CD4-positive, alpha-beta T cell (primary cell): ENCODE data around the gene GRIA1. TPM values are rescaled to one million over a fixed set of nuclear protein-coding genes. Genes with fewer than 3 reads are reported as not detected.

Experiments used
- ATAC-seq: fragments of 200-7000 bp; cut with Tn5 transposase; one replicate; pipeline ENCODE4 v1.10.0; 2022; ENCODE audit warnings: mild to moderate bottlenecking; ENCODE audit not compliant: poor library complexity
- CTCF ChIA-PET: fragments of 350-600 bp; sonication (Branson Sonifier 250); formaldehyde crosslinking; loops from one replicate; lab custom pipeline; 2021; ENCODE audit warnings: antibody characterized with exemption, inconsistent platforms; lab: Charles Lee
- POLR2A ChIA-PET: fragments of 350-600 bp; sonication (Branson Sonifier 250); formaldehyde crosslinking; loops from one replicate; lab custom pipeline; 2021; ENCODE audit warnings: antibody characterized with exemption, inconsistent platforms; lab: Charles Lee
- DNase-seq, 14 experiments: peaks; one replicate each; pipeline ENCODE4 v3.0.0-alpha.2; 2013 to 2020; ENCODE audit warnings: mixed read lengths in 2 of 14
- H3K27ac ChIP-seq, 2 donors: one replicate each; pipeline versions ENCODE4 v1.5.1 to v1.7.0; 2013; ENCODE audit warnings: low read length in 2 of 2, low read depth in 1 of 2, mild to moderate bottlenecking in 1 of 2
- H3K27me3 ChIP-seq, 2 experiments: 1 replicate in 1 of 2; 2 replicates in 1 of 2; pipeline versions ENCODE4 v1.6.1 to v1.7.0; 2013; ENCODE audit warnings: low read length in 2 of 2, control low read depth in 1 of 2, mild to moderate bottlenecking in 1 of 2, moderate library complexity in 1 of 2; ENCODE audit not compliant: insufficient read depth in 2 of 2, control insufficient read depth in 1 of 2
- H3K36me3 ChIP-seq: one replicate; pipeline ENCODE4 v1.6.1; 2013; ENCODE audit warnings: low read length, control low read depth; ENCODE audit not compliant: insufficient read depth
- H3K4me1 ChIP-seq: one replicate; pipeline ENCODE4 v1.6.1; 2013; ENCODE audit warnings: low read length, control low read depth; ENCODE audit not compliant: insufficient read depth
- H3K4me3 ChIP-seq: one replicate; pipeline ENCODE4 v1.5.1; 2013; ENCODE audit warnings: mild to moderate bottlenecking, low read length, moderate library complexity
- H3K9me3 ChIP-seq, 2 experiments: 1 replicate in 1 of 2; 2 replicates in 1 of 2; pipeline versions ENCODE4 v1.6.1 to v1.7.0; 2013; ENCODE audit warnings: low read length in 2 of 2, mild to moderate bottlenecking in 2 of 2, control low read depth in 1 of 2, moderate library complexity in 1 of 2; ENCODE audit not compliant: control insufficient read depth in 1 of 2, insufficient read depth in 1 of 2
- H3K27ac Mint-ChIP-seq: one replicate; pipeline ENCODE4 v1.8.0; 2020; ENCODE audit warnings: mixed read lengths
- H3K27me3 Mint-ChIP-seq: one replicate; pipeline ENCODE4 v1.8.0; 2021; ENCODE audit warnings: mixed read lengths
- H3K36me3 Mint-ChIP-seq: one replicate; pipeline ENCODE4 v1.8.0; 2021; ENCODE audit warnings: low read depth, mixed read lengths
- H3K4me1 Mint-ChIP-seq: one replicate; pipeline ENCODE4 v1.8.0; 2021; ENCODE audit warnings: low read depth, mixed read lengths
- H3K4me3 Mint-ChIP-seq: one replicate; pipeline ENCODE4 v1.8.0; 2020; ENCODE audit warnings: mild to moderate bottlenecking, mixed read lengths
- H3K9me3 Mint-ChIP-seq: one replicate; pipeline ENCODE4 v1.8.0; 2020; ENCODE audit warnings: mixed read lengths
- CTCF ChIP-seq: fragments of 200-600 bp; IDR thresholded peaks from one replicate; pipeline ENCODE4 v1.8.0; 2022; ENCODE audit warnings: antibody characterized with exemption, mild to moderate bottlenecking
- intact Hi-C, 2 experiments: fragments of 100-400 bp; cut with DNase I in 1 of 2; cut with micrococcal nuclease in 1 of 2; formaldehyde crosslinking; loops; one replicate each; pipeline versions ENCODE4 v1.15.1 to v1.9.0; 2023 to 2025; cut with DNase I, micrococcal nuclease
- total RNA-seq, 174 experiments: library from RNA in 2 of 174; stranded (reverse) in 2 of 174; gene quantifications; one replicate each; pipeline ENCODE4 v1.2.3 and lab custom pipeline; 2021 to 2026

GRIA1 gene
- total RNA-seq, 2 experiments from 2014 or later: not detected

GRCh38 chr5:153783362-153783658 lies 292.8 kb downstream of the GRIA1 start:
- H3K9me3 Mint-ChIP-seq: peaks cover 4% of the 10 kb centered on the region
- Histone ChIP-seq H3K27me3 (no peaks in the 10 kb centered on the region), H3K4me3 (no peak overlapping the region), H3K9me3 (no peaks in the 10 kb centered on the region), H3K4me1 (no peaks in the 10 kb centered on the region), H3K27ac (no peak overlapping the region), H3K36me3 (no peaks in the 10 kb centered on the region)
- DNase-seq (no peak), ATAC-seq (no peak)
- H3K36me3 Mint-ChIP-seq: no peaks in the 10 kb centered on the region
- intact Hi-C loops: no loop called here
- POLR2A ChIA-PET: no interaction called here
- peaks cover 12% of the 10 kb centered on the region for H3K27me3 Mint-ChIP-seq
- no peaks in the 10 kb centered on the region for H3K4me1 Mint-ChIP-seq
- no peak overlapping the region for H3K27ac Mint-ChIP-seq
- no peak for TF ChIP-seq CTCF
- H3K4me3 Mint-ChIP-seq: no peak overlapping the region
- CTCF ChIA-PET: no interaction called here

GRCh38 chr5:153784277-153784676 lies 293.8 kb downstream of the GRIA1 start:
- Histone ChIP-seq H3K4me1 (no peaks in the 10 kb centered on the region), H3K36me3 (no peaks in the 10 kb centered on the region), H3K9me3 (no peaks in the 10 kb centered on the region), H3K27me3 (no peaks in the 10 kb centered on the region), H3K27ac (no peak overlapping the region), H3K4me3 (no peak overlapping the region)
- Mint-ChIP-seq H3K4me1 (no peaks in the 10 kb centered on the region), H3K36me3 (no peaks in the 10 kb centered on the region), H3K27ac (no peak overlapping the region), H3K4me3 (no peak overlapping the region), H3K9me3 (peaks cover 4% of the 10 kb centered on the region), H3K27me3 (peaks cover 13% of the 10 kb centered on the region)
- ATAC-seq: no peak
- CTCF ChIA-PET: no interaction called here
- DNase-seq: no peak
- POLR2A ChIA-PET: no interaction called here
- intact Hi-C loops: no loop called here
- no peak for TF ChIP-seq CTCF

DNA sequence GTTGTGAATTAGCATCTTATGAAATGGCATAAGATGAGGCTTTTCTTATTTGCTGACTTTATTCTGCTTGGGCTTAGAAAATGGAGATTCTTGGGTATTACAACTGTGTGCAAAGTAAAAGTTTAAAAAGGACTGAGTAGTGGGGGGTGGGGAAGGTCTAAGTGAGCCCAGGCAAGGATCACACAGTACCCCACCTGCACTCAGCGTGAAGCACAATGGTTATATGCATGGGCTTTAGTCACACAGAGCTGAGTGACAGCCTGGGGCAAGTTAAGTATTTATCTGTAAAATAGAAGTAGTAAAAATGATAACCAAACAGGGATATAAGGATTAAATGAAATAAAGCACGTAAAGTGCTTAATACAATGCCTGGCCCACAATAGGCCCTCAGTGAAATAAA lies 300.9 kb downstream of the GRIA1 start:
- no peak for TF ChIP-seq CTCF
- H3K27ac Mint-ChIP-seq: no peak overlapping the region

More for the DNA sequence above, 300.9 kb downstream of the GRIA1 start:
- Mint-ChIP-seq H3K9me3 (peaks cover 2% of the 10 kb centered on the region), H3K4me1 (no peaks in the 10 kb centered on the region), H3K4me3 (no peak overlapping the region), H3K36me3 (no peaks in the 10 kb centered on the region), H3K27me3 (peaks cover 4% of the 10 kb centered on the region)
- intact Hi-C loops: no loop called here
- no peaks in the 10 kb centered on the region for H3K36me3 ChIP-seq
- POLR2A ChIA-PET: no interaction called here
- H3K27me3 ChIP-seq: no peaks in the 10 kb centered on the region
- H3K27ac ChIP-seq: no peak overlapping the region
- DNase-seq (no peak), ATAC-seq (no peak)
- H3K4me3 ChIP-seq: no peak overlapping the region
- no peaks in the 10 kb centered on the region for H3K4me1 ChIP-seq
- CTCF ChIA-PET: no interaction called here
- no peaks in the 10 kb centered on the region for H3K9me3 ChIP-seq
